H54 (cell line): Measurements from ENCODE around the gene INMT.
"Not testable (repeated sequence)": the region's sequence is repeated elsewhere in the genome, so short reads cannot be mapped to it uniquely, and the experiment has no call there.

Experiments
- DNase-seq: peaks from one replicate; pipeline ENCODE4 v3.0.0; 2011; ENCODE audit warnings: low spot score, mixed read lengths; ENCODE audit not compliant: insufficient read length
- FAIRE-seq: peaks from 3 replicates; lab custom pipeline; 2011; peaks lifted over from hg19 to GRCh38; lab: Jason Lieb, UNC
- POLR2A ChIP-seq: IDR thresholded peaks from 2 replicates; pipeline ENCODE4 v1.6.1; 2011; ENCODE audit warnings: low read depth, mild to moderate bottlenecking, low read length

Gene INMT

DNA sequence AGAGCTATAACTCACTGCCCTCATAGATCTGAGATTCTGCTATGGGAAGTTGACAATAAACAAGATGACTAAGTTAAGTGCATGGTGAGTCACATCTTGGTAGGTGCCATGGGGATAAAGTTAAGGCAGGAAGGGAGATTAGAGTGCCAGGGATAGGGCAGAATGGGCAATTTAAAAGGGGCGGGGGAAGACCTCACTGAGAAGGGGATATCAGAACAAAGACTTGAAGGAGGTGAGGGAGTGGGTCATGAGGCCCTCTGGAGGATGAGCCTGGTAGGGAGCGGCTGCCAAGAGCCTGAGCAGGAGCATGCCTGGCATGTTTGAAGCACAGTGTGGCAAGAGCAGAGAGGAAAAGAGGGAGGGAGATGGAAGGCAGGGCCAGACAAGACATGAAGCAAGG lies 34.8 kb upstream of the INMT start:
- no peak for TF ChIP-seq POLR2A
- FAIRE-seq (no peak), DNase-seq (peak; percentile 75)

GRCh38 chr7:30719434-30719833 lies 32.5 kb upstream of the INMT start:
- FAIRE-seq = not testable (repeated sequence)

GRCh38 chr7:30721211-30721610 lies 30.7 kb upstream of the INMT start:
- FAIRE-seq = no peak
- TF ChIP-seq POLR2A = no peak
- DNase-seq = no peak

More at GRCh38 chr7:30719434-30719833, 32.5 kb upstream of the INMT start:
- not testable (repeated sequence) for DNase-seq

- no peak for TF ChIP-seq POLR2A
- FAIRE-seq (no peak), DNase-seq (no peak)
These were observed 29.7 kb upstream of the INMT start for GRCh38 chr7:30722187-30722586.

DNA sequence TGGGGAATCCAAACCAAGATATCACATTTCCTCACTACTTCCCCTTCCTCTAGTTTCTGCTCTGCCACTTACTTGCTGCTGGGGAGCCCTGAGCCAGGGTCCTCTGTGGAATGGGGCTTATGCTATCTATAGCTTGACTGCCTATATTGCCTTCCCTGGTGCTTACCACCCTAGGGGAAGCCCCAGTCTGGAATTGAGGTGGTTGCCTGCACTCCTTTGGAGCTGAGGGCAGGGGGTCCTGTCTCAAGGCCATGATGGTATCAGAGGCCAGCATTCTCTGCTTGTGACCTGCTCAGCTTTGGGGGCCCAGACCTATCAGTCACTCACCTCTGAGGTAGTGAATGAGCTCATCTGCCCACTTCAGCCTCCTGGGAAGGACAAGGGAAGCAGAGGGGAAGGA lies 29.3 kb upstream of the INMT start:
- TF ChIP-seq POLR2A = no peak
- DNase-seq (no peak), FAIRE-seq (no peak)

GRCh38 chr7:30723776-30724175 lies 28.2 kb upstream of the INMT start:
- no peak for TF ChIP-seq POLR2A
- FAIRE-seq = no peak
- DNase-seq = no peak

- FAIRE-seq (no peak), DNase-seq (no peak)
- TF ChIP-seq POLR2A = no peak
These were observed 25.5 kb upstream of the INMT start for GRCh38 chr7:30726296-30727006.

GRCh38 chr7:30727061-30727945 lies 24.6 kb upstream of the INMT start:
- no peak for TF ChIP-seq POLR2A
- FAIRE-seq (no peak), DNase-seq (no peak)

DNA sequence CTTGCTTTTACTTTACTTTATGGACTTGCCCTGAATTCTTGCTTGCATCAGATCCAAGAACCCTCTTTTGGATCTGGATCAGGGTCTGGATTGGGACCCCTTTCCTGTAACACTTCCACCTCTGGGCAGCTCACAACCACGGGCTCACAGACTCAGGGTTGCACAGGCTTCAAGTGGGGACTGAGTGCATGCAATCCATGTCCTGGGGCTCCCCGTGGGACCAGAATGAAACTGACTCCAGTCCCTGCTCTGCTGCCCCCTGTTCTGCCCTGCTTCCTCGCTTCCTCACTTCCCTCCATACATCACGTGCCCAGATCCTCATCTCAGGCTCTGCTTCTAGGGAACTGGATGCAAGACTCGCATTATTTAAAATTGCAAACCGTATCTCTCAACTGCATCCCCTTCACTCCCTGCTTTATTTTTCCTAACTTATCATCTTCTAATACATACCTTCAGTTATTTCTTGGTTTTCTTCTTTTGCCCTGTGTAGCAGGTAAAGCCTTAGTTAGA lies 23.3 kb upstream of the INMT start:
- DNase-seq (no peak), FAIRE-seq (no peak)
- TF ChIP-seq POLR2A = no peak

GRCh38 chr7:30729642-30730041 lies 22.3 kb upstream of the INMT start:
- DNase-seq = no peak
- TF ChIP-seq POLR2A = no peak
- FAIRE-seq = no peak

DNA sequence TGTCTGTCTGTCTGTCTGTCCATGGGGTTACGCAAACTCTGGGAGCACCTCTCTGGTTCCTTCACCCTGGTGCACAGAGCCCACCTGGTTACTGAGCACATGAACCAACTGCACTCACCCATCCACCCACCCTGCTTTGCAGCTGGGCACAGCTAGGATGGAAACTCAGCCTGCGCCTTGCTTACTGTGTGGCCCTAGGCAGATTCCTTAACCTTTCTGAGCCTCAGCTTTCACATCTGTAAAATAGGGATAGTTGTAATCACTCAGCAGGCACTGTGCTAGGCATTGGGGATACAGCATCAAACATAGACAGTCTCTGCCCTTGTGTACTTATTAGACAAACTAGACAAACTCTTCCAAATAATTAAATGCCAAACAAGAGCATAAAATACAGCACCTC lies 21.8 kb upstream of the INMT start:
- FAIRE-seq = no peak
- DNase-seq = no peak

GRCh38 chr7:30730996-30731395 lies 20.9 kb upstream of the INMT start:
- FAIRE-seq = no peak
- DNase-seq = no peak
- no peak for TF ChIP-seq POLR2A

More for the DNA sequence above, 21.8 kb upstream of the INMT start:
- TF ChIP-seq POLR2A = no peak

GRCh38 chr7:30731581-30731980 lies 20.4 kb upstream of the INMT start:
- no peak for DNase-seq
- FAIRE-seq = no peak
- TF ChIP-seq POLR2A = no peak

GRCh38 chr7:30732606-30733005 lies 19.3 kb upstream of the INMT start:
- DNase-seq (no peak), FAIRE-seq (no peak)
- no peak for TF ChIP-seq POLR2A
